Osteoblast (primary cell): ENCODE data around the gene PDK2. TPM values are rescaled to one million over a fixed set of nuclear protein-coding genes. Genes with fewer than 3 reads are reported as not detected.
A peak's percentile ranks its signal among the peaks of the same experiment; 100 is the strongest.

Experiments
- DNase-seq: peaks from one replicate; pipeline ENCODE4 v3.0.0; 2011; ENCODE audit warnings: low spot score, mixed read lengths; ENCODE audit not compliant: insufficient read length; ENCODE audit errors: missing footprints
- H2AFZ ChIP-seq: 2 replicates; pipeline ENCODE4 v1.6.0; 2011; ENCODE audit warnings: mild to moderate bottlenecking, low read length
- H3K27ac ChIP-seq: 2 replicates; pipeline ENCODE4 v1.5.1; 2011; ENCODE audit warnings: mild to moderate bottlenecking, low read depth, low read length, moderate library complexity
- H3K27me3 ChIP-seq: 2 replicates; pipeline ENCODE4 v1.6.0; 2012; ENCODE audit warnings: mild to moderate bottlenecking, control low read depth, inconsistent platforms, low read length, moderate library complexity; ENCODE audit not compliant: insufficient read depth
- H3K36me3 ChIP-seq: 2 replicates; pipeline ENCODE4 v1.5.1; 2011; ENCODE audit warnings: mild to moderate bottlenecking, low read length, control low read depth, moderate library complexity; ENCODE audit not compliant: insufficient read depth
- H3K4me1 ChIP-seq: 2 replicates; pipeline ENCODE4 v1.5.1; 2011; ENCODE audit warnings: mild to moderate bottlenecking, low read length, control low read depth, moderate library complexity; ENCODE audit not compliant: insufficient read depth
- H3K4me2 ChIP-seq: 2 replicates; pipeline ENCODE4 v1.6.0; 2011; ENCODE audit warnings: mild to moderate bottlenecking, low read length; ENCODE audit not compliant: insufficient read depth
- H3K4me3 ChIP-seq: fragments of 200-600 bp; sonication (generic); 3 replicates; pipeline ENCODE4 v1.5.1; 2012; ENCODE audit warnings: mild to moderate bottlenecking, low read length, inconsistent platforms; ENCODE audit not compliant: insufficient read depth
- H3K79me2 ChIP-seq: 2 replicates; pipeline ENCODE4 v1.6.0; 2012; ENCODE audit warnings: mild to moderate bottlenecking, low read length, control low read depth, inconsistent platforms; ENCODE audit not compliant: insufficient read depth
- H3K9me3 ChIP-seq: 2 replicates; pipeline ENCODE4 v1.5.1; 2011; ENCODE audit warnings: low read depth, low read length, control low read depth
- H4K20me1 ChIP-seq: 2 replicates; pipeline ENCODE4 v1.6.0; 2012; ENCODE audit warnings: mild to moderate bottlenecking, low read length, control low read depth; ENCODE audit not compliant: insufficient read depth
- CTCF ChIP-seq: IDR thresholded peaks from 2 replicates; pipeline ENCODE4 v1.5.1; 2011; ENCODE audit warnings: mild to moderate bottlenecking, low read depth, low read length, moderate library complexity; ENCODE audit errors: extremely low read depth
- total RNA-seq: library from RNA; depleted of rRNA; stranded (reverse); fragments of >200 nt; gene quantifications from 2 replicates; pipeline ENCODE4 v1.2.3, GENCODE V29; 2012

Gene PDK2
- total RNA-seq, 1 donor = 43.4 TPM

GRCh38 chr17:50100480-50100883 lies 5.3 kb downstream of the PDK2 start:
- Histone ChIP-seq H3K27me3 (no peaks in the 10 kb centered on the region), H3K36me3 (peaks cover 20% of the 10 kb centered on the region), H3K4me3 (no peak overlapping the region), H3K27ac (no peak overlapping the region), H4K20me1 (peaks cover 25% of the 10 kb centered on the region), H3K79me2 (peaks cover 13% of the 10 kb centered on the region), H3K4me2 (no peak overlapping the region), H3K4me1 (peaks cover 42% of the 10 kb centered on the region), H3K9me3 (no peaks in the 10 kb centered on the region), H2AFZ (no peak overlapping the region)
- DNase-seq = no peak
- no peak for TF ChIP-seq CTCF

- peaks cover 24% of the 10 kb centered on the region for H3K36me3 ChIP-seq
- peaks cover 25% of the 10 kb centered on the region for H4K20me1 ChIP-seq
- DNase-seq = peak; percentile 75
- no peak overlapping the region for H2AFZ ChIP-seq
- no peak for TF ChIP-seq CTCF
- H3K9me3 ChIP-seq = no peaks in the 10 kb centered on the region
- no peaks in the 10 kb centered on the region for H3K27me3 ChIP-seq
- peaks cover 38% of the 10 kb centered on the region for H3K4me1 ChIP-seq
- no peak overlapping the region for H3K4me3 ChIP-seq
- no peak overlapping the region for H3K4me2 ChIP-seq
- no peak overlapping the region for H3K27ac ChIP-seq
- peaks cover 9% of the 10 kb centered on the region for H3K79me2 ChIP-seq
Observed at GRCh38 chr17:50100921-50101345, 5.8 kb downstream of the PDK2 start.

GRCh38 chr17:50101346-50102163 lies 6.4 kb downstream of the PDK2 start:
- Histone ChIP-seq H3K27ac (no peak overlapping the region), H3K36me3 (peaks cover 24% of the 10 kb centered on the region), H3K79me2 (peaks cover 5% of the 10 kb centered on the region), H3K27me3 (no peaks in the 10 kb centered on the region), H2AFZ (no peak overlapping the region), H3K4me3 (no peak overlapping the region), H3K4me1 (peaks cover 32% of the 10 kb centered on the region), H4K20me1 (peaks cover 25% of the 10 kb centered on the region), H3K4me2 (peak overlapping the region; percentile 3), H3K9me3 (no peaks in the 10 kb centered on the region)
- DNase-seq = peak; percentile 88
- TF ChIP-seq CTCF = no peak

GRCh38 chr17:50102164-50102991 lies 7.2 kb downstream of the PDK2 start:
- peaks cover 23% of the 10 kb centered on the region for H3K36me3 ChIP-seq
- DNase-seq = peak; percentile 86
- peak overlapping the region; percentile 3 for H3K4me2 ChIP-seq
- no peaks in the 10 kb centered on the region for H3K27me3 ChIP-seq
- H3K79me2 ChIP-seq = peaks cover 5% of the 10 kb centered on the region
- no peak overlapping the region for H3K27ac ChIP-seq
- H4K20me1 ChIP-seq = peaks cover 25% of the 10 kb centered on the region
- peaks cover 30% of the 10 kb centered on the region for H3K4me1 ChIP-seq
- no peaks in the 10 kb centered on the region for H3K9me3 ChIP-seq
- no peak overlapping the region for H2AFZ ChIP-seq
- TF ChIP-seq CTCF = no peak
- no peak overlapping the region for H3K4me3 ChIP-seq
